Nephron progenitor cell (in vitro differentiated cells): Measurements from ENCODE around the gene BIN1.
"Not testable (repeated sequence)": the region's sequence is repeated elsewhere in the genome, so short reads cannot be mapped to it uniquely, and the experiment has no call there.

Experiments used
- DNase-seq: peaks from one replicate; pipeline ENCODE4 v3.0.0; 2021
- H3K27ac Mint-ChIP-seq: 2 replicates; pipeline ENCODE4 v1.8.0; 2021; ENCODE audit warnings: mild to moderate bottlenecking, moderate library complexity, mixed read lengths
- H3K27me3 Mint-ChIP-seq: 2 replicates; pipeline ENCODE4 v1.8.0; 2021; ENCODE audit warnings: mild to moderate bottlenecking, low read depth, mixed read lengths; ENCODE audit not compliant: poor library complexity
- H3K36me3 Mint-ChIP-seq: 2 replicates; pipeline ENCODE4 v1.8.0; 2021; ENCODE audit warnings: low read depth, mixed read lengths
- H3K4me1 Mint-ChIP-seq: 2 replicates; pipeline ENCODE4 v1.8.0; 2021; ENCODE audit warnings: mixed read lengths
- H3K4me3 Mint-ChIP-seq: 2 replicates; pipeline ENCODE4 v1.8.0; 2021; ENCODE audit warnings: mild to moderate bottlenecking, moderate library complexity, mixed read lengths
- H3K9me3 Mint-ChIP-seq: 2 replicates; pipeline ENCODE4 v1.8.0; 2021; ENCODE audit warnings: mild to moderate bottlenecking, moderate library complexity, mixed read lengths
- TF ChIP-seq, protein P1 (sequence below): fragments of 200-600 bp; sonication (generic); IDR thresholded peaks from 2 replicates; pipeline ENCODE4 v1.5.0; 2021; ENCODE audit warnings: antibody characterized with exemption

BIN1 gene

DNA sequence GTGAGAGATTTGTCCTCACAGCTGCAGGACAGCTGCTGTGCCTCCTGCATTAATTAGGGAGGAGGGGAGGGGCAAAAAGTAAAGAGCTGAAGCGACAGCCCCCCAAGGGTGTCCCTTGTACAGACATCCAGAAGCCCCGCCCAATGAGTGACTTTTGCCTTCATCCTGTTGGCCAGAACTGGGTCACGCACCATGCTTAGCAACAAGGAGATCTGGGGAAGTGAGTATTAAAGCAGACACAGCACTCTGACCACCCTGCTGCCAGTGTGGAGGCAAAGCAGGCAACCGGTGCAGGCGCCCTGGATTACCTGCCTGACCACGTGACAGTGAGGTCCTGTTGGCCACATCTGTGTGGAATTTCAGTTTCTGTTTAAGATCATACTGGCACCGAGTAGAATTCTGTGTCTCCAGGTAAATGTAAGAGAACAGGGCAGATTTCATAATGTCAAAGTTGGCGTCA is 21.5 kb upstream of the BIN1 start:
- TF ChIP-seq, protein P1, sequence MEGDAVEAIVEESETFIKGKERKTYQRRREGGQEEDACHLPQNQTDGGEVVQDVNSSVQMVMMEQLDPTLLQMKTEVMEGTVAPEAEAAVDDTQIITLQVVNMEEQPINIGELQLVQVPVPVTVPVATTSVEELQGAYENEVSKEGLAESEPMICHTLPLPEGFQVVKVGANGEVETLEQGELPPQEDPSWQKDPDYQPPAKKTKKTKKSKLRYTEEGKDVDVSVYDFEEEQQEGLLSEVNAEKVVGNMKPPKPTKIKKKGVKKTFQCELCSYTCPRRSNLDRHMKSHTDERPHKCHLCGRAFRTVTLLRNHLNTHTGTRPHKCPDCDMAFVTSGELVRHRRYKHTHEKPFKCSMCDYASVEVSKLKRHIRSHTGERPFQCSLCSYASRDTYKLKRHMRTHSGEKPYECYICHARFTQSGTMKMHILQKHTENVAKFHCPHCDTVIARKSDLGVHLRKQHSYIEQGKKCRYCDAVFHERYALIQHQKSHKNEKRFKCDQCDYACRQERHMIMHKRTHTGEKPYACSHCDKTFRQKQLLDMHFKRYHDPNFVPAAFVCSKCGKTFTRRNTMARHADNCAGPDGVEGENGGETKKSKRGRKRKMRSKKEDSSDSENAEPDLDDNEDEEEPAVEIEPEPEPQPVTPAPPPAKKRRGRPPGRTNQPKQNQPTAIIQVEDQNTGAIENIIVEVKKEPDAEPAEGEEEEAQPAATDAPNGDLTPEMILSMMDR: no peak
- Mint-ChIP-seq H3K9me3 (peaks cover 33% of the 10 kb centered on the region), H3K27me3 (peaks cover 10% of the 10 kb centered on the region), H3K27ac (no peak overlapping the region), H3K4me3 (peak overlapping the region; percentile 52), H3K36me3 (no peaks in the 10 kb centered on the region), H3K4me1 (peaks cover 7% of the 10 kb centered on the region)
- DNase-seq: peak; percentile 22

GRCh38 chr2:127125821-127126220 is 18.9 kb upstream of the BIN1 start:
- DNase-seq: no peak
- Mint-ChIP-seq H3K36me3 (peaks cover 1% of the 10 kb centered on the region), H3K9me3 (peaks cover 46% of the 10 kb centered on the region), H3K4me1 (peaks cover 7% of the 10 kb centered on the region), H3K4me3 (no peak overlapping the region), H3K27ac (no peak overlapping the region), H3K27me3 (peaks cover 11% of the 10 kb centered on the region)
- TF ChIP-seq, protein P1: no peak

GRCh38 chr2:127124426-127124825 is 17.5 kb upstream of the BIN1 start:
- Mint-ChIP-seq H3K27me3 (peaks cover 11% of the 10 kb centered on the region), H3K4me1 (peaks cover 7% of the 10 kb centered on the region), H3K36me3 (peaks cover 6% of the 10 kb centered on the region), H3K27ac (no peak overlapping the region), H3K9me3 (peaks cover 52% of the 10 kb centered on the region), H3K4me3 (no peak overlapping the region)
- DNase-seq: no peak
- TF ChIP-seq, protein P1: no peak

GRCh38 chr2:127122361-127123027 is 15.5 kb upstream of the BIN1 start:
- Mint-ChIP-seq H3K9me3 (peaks cover 60% of the 10 kb centered on the region), H3K36me3 (peaks cover 6% of the 10 kb centered on the region), H3K4me1 (no peaks in the 10 kb centered on the region), H3K27ac (no peak overlapping the region), H3K4me3 (no peak overlapping the region), H3K27me3 (peaks cover 11% of the 10 kb centered on the region)
- no peak for DNase-seq
- TF ChIP-seq, protein P1: no peak

DNA sequence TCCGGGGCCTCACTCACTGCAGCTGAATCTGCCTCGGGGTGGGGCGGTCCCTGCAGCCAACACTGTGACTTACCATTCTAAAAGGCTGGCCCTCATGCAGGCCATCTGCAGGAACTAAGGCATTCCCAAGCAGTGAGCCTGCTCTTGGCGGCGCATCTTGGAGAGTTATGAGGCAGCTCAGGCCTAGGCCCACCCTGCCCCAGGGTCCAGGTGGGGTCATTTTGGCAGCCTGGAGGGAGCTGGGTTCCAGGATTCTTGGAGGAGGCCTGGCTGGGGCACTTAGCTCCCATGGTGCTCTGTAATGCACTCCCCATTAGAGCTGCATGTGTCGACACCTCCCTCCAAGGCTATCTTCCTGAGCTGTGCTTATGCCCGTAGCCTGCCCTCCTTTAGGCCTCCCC is 14.8 kb upstream of the BIN1 start:
- DNase-seq: no peak
- Mint-ChIP-seq H3K4me1 (no peaks in the 10 kb centered on the region), H3K9me3 (peaks cover 61% of the 10 kb centered on the region), H3K36me3 (peaks cover 6% of the 10 kb centered on the region), H3K27ac (peak overlapping the region; percentile 61), H3K4me3 (no peak overlapping the region), H3K27me3 (peaks cover 13% of the 10 kb centered on the region)
- TF ChIP-seq, protein P1: no peak

- no peaks in the 10 kb centered on the region for H3K4me1 Mint-ChIP-seq
- no peak for DNase-seq
- peaks cover 13% of the 10 kb centered on the region for H3K27me3 Mint-ChIP-seq
- peaks cover 6% of the 10 kb centered on the region for H3K36me3 Mint-ChIP-seq
- no peak overlapping the region for H3K27ac Mint-ChIP-seq
- H3K4me3 Mint-ChIP-seq: no peak overlapping the region
- H3K9me3 Mint-ChIP-seq: peaks cover 61% of the 10 kb centered on the region
- TF ChIP-seq, protein P1: no peak
Observed at GRCh38 chr2:127121353-127121752, 14.4 kb upstream of the BIN1 start.

- Mint-ChIP-seq H3K27me3 (peaks cover 15% of the 10 kb centered on the region), H3K9me3 (peaks cover 52% of the 10 kb centered on the region)
- not testable (repeated sequence) for H3K4me1 Mint-ChIP-seq, H3K36me3 Mint-ChIP-seq, H3K27ac Mint-ChIP-seq, H3K4me3 Mint-ChIP-seq, DNase-seq
Observed at GRCh38 chr2:127120408-127120807, 13.5 kb upstream of the BIN1 start.
